ENCODE data around the gene SDHB. TPM values are rescaled to one million over a fixed set of nuclear protein-coding genes. Genes with fewer than 3 reads are reported as not detected.

SDHB gene
- total and polyA plus RNA-seq, 2 of the 8 experiments (the other 6 are each of a cell fraction or from before 2014, with no cell fraction given): 84.0 to 98.7 TPM

DNA sequence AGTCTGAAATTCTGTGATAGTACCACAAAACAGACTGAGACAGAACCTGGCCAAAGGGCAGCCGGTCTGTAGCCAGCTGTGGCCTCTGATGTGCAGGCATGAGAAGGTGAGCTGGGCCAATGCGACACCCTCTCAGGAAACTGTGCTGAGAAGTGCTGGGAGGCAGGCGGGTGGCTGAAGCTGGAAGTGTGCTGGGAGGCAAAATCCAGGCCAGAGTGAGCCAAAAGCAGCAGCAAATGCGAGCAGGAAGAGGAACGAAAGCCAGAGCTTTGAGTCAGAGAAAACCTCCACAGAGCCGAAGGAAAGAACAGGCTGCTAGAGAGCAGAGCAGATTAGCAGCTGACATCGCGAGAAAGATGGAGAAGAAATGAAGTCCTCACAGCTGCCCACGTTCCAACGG is 31.9 kb downstream of the SDHB start:
- no peaks in the 10 kb centered on the region for H3K9me3 ChIP-seq (ENCODE audit: insufficient read depth in 2 of 2, low read depth in 1 of 2, low read length in 1 of 2)
- WGBS, 2 experiments (ENCODE audit: extremely low coverage in 1 of 2, insufficient coverage in 1 of 2, insufficient read length in 1 of 2, insufficient replicate concordance in 2 of 2, low coverage in 1 of 2, low lambda C conversion rate in 2 of 2, missing lambda C conversion rate in 1 of 2): 85% methylated on average over 10 of the region's 10 CpGs; no CpG with 5 or more reads in 1 of the 2 experiments
- H2AK5ac ChIP-seq (ENCODE audit: low read depth, low read length): no peak overlapping the region
- no peak overlapping the region for H4K5ac ChIP-seq (ENCODE audit: insufficient read length, low read depth, low read length)
- no peak overlapping the region for H3K56ac ChIP-seq (replicated peaks; ENCODE audit: insufficient read length, low read depth, low read length)
- peaks cover 28 to 83% (median 45%) of the 10 kb centered on the region in 4 experiments for H3K36me3 ChIP-seq (ENCODE audit: control insufficient read depth in 2 of 4, insufficient read depth in 4 of 4, low read length in 3 of 4)
- H4K8ac ChIP-seq (ENCODE audit: extremely low read depth, insufficient read depth, low read length): no peak overlapping the region
- H3K79me1 ChIP-seq (ENCODE audit: low read depth, low read length): no peaks in the 10 kb centered on the region
- no peak overlapping the region for H3K14ac ChIP-seq (ENCODE audit: insufficient read length)
- H2BK120ac ChIP-seq (replicated peaks; ENCODE audit: low read depth, low read length): no peak overlapping the region
- H3K4ac ChIP-seq (replicated peaks; ENCODE audit: insufficient read length, low read depth, low read length): no peak overlapping the region
- no peak overlapping the region for H3K23ac ChIP-seq (ENCODE audit: insufficient read length)
- POLR2A ChIA-PET (ENCODE audit: partially characterized antibody): interaction anchor here (1.1 to 1.4 kb wide), 2 partner anchors 8 to 25 kb away, joined by 3 read pairs; no protein-coding TSS in a partner anchor
- no peak overlapping the region for H3K4me3 ChIP-seq (ENCODE audit: extremely low read depth in 1 of 4, insufficient read depth in 2 of 4, low read depth in 3 of 4, low read length in 4 of 4)
- no peak overlapping the region for H2AFZ ChIP-seq (ENCODE audit: low read length)
- CTCF ChIA-PET (ENCODE audit: partially characterized antibody): interaction anchor here (0.8 to 2.6 kb wide), 7 partner anchors 9 to 74 kb away, joined by 3 to 8 read pairs (median 5); partner anchors contain the start of genes ATP13A2 and MFAP2
- H3K4me1 ChIP-seq (replicated peaks in 1 of 4; ENCODE audit: control insufficient read depth in 3 of 4, insufficient read depth in 4 of 4, low read length in 3 of 4): no peaks in the 10 kb centered on the region
- H3K4me2 ChIP-seq (ENCODE audit: insufficient read depth in 1 of 2, low read depth in 2 of 2, low read length in 2 of 2): no peak overlapping the region
- no peaks in the 10 kb centered on the region for H3K23me2 ChIP-seq (ENCODE audit: low read depth, low read length)
- H3K79me2 ChIP-seq (ENCODE audit: control insufficient read depth in 1 of 2, insufficient read depth in 2 of 2, low read length in 2 of 2): no peaks in the 10 kb centered on the region
- H4K20me1 ChIP-seq (replicated peaks in 1 of 2; ENCODE audit: control insufficient read depth in 1 of 2, insufficient read depth in 2 of 2, low read length in 2 of 2): peaks cover 0 to 2% of the 10 kb centered on the region in 2 experiments
- H3K9ac ChIP-seq (replicated peaks in 1 of 4; ENCODE audit: extremely low read depth in 1 of 4, low read depth in 3 of 4, low read length in 3 of 4): no peak overlapping the region
- no peak overlapping the region for H2BK20ac ChIP-seq (ENCODE audit: low read length)
- H3K18ac ChIP-seq (ENCODE audit: extremely low read depth, low read length): no peak overlapping the region
- H2BK12ac ChIP-seq (ENCODE audit: low read depth, low read length): no peak overlapping the region
- H4K91ac ChIP-seq (replicated peaks; ENCODE audit: insufficient read length, low read length): no peak overlapping the region
- no peak overlapping the region for H2BK15ac ChIP-seq (ENCODE audit: low read length)
- no peak overlapping the region for H3K27ac ChIP-seq (ENCODE audit: low read depth, low read length)
- H2BK5ac ChIP-seq (ENCODE audit: low read depth, low read length): no peak overlapping the region
- no peaks in the 10 kb centered on the region for H3K27me3 ChIP-seq (replicated peaks in 1 of 4; ENCODE audit: control insufficient read depth in 3 of 4, extremely low read depth in 1 of 4, insufficient read depth in 3 of 4, low read length in 3 of 4)
- DNase-seq (ENCODE audit: low read depth in 1 of 2, low spot score in 2 of 2) (no peak), FAIRE-seq (no peak)
- TF ChIP-seq RBBP5 (IDR thresholded peaks at IDR 0.05; ENCODE audit: borderline replicate concordance, low read depth, low read length) (no peak), MAFK (IDR thresholded peaks at IDR 0.05; ENCODE audit: low read depth, low read length) (no peak), TAF7 (optimal IDR thresholded peaks at IDR 0.05; ENCODE audit: borderline replicate concordance, low read depth, low read length) (no peak)
